NCI-H2081 (cell line): ENCODE results near the gene RMRP.
A peak's percentile ranks its signal among the peaks of the same experiment; 100 is the strongest.
"Not testable (repeated sequence)": the region's sequence is repeated elsewhere in the genome, so short reads cannot be mapped to it uniquely, and the experiment has no call there.

Experiments
- DNase-seq, 2 experiments: peaks; one replicate each; lab custom pipeline; 2025; lab: John Stamatoyannopoulos, UW

RMRP gene

GRCh38 chr9:35641478-35641877 lies 16.3 kb downstream of the RMRP start:
- DNase-seq = not testable (repeated sequence)

- DNase-seq = not testable (repeated sequence)
Observed at GRCh38 chr9:35640431-35640830, 17.4 kb downstream of the RMRP start.

- DNase-seq = no peak
Observed at GRCh38 chr9:35639631-35640030, 18.2 kb downstream of the RMRP start.

DNA sequence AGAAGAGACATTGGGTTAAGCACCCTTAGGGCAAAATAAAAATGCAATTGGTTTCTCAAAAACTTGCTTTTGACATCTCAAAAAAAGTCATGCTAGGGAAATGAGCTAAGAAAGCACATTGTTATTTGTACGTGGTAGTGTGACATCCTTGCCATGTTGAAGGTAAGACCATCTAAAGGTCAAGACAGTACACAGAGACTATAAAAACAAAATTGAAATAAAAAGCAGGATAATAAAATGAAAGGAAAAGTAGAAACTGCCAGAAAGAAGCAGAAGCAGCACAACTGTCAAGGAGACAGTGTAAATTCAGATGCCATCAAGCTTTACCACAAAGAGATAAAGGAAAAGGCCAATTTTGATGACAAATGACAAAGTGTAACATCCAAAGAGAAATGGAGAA lies 18.6 kb downstream of the RMRP start:
- not testable (repeated sequence) for DNase-seq

GRCh38 chr9:35638751-35639150 lies 19.1 kb downstream of the RMRP start:
- not testable (repeated sequence) for DNase-seq

DNA sequence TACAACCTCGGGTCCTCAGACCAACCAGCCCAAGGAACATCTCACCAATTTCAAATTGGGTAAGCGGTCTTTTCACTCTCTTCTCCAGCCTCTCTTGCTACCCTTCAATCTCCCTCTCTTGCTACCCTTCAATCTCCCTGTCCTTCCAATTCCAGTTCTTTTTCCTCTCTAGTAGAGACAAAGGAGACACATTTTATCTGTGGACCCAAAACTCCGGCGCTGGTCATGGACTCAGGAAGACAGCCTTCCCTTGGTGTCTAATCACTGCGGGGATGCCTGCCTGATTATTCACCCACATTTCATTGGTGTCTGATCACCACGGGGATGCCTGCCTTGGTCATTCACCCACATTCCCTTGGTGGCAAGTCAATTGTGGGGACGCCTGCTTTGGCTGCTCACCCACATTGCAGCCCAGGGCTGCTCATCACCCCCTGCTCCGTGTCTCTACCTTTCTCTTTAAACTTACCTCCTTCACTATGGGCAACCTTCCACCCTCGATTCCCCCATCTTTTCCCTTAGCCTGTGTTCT lies 20.3 kb downstream of the RMRP start:
- DNase-seq = not testable (repeated sequence)

- not testable (repeated sequence) for DNase-seq
Observed at GRCh38 chr9:35636877-35637246, 21.0 kb downstream of the RMRP start.

- no peak for DNase-seq
Observed at GRCh38 chr9:35636135-35636876, 21.5 kb downstream of the RMRP start.

DNA sequence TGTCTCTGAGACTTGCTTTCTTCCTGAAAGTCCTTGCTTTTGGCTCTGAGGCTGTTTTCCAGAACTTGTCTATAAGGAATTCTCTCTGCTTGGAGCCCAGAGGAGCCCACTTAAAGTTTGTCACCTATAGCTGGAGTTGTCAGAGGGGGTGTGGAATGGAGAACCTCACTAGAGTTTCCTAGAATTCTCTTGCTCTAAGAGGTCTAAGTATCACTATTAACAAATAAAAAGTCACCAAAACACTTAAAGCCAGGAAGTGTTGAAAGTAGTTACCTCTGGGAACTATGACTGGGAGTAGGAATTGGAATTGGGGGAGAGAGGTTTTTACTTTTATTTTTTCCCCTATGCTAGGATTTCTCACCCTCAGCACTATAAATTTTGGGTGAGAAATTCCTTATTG lies 22.1 kb downstream of the RMRP start:
- DNase-seq = no peak

- DNase-seq = no peak
Observed at GRCh38 chr9:35629597-35629996, 28.2 kb downstream of the RMRP start.

GRCh38 chr9:35628389-35628991 lies 29.3 kb downstream of the RMRP start:
- no peak for DNase-seq

DNA sequence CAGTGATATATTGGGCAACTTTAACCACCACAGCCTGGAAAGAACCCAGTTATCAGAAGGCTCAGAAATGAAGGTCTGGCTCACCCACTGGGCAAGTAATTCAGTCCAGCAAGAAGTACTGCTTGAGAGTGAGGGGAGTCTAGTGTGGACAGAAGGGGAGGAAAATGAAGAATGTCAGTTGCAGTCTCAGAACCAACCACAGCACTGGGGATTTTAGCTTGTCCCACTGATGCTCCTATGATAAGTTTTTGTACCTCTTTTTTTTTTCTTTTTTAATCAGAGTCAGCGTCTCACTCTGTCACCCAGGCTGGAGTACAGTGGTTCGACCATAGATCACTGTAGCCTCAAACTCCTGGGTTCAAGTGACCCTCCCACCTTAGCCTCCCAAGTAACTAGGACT lies 30.2 kb downstream of the RMRP start:
- no peak for DNase-seq

- no peak for DNase-seq
Observed at GRCh38 chr9:35619800-35620158, 38.0 kb downstream of the RMRP start.

DNA sequence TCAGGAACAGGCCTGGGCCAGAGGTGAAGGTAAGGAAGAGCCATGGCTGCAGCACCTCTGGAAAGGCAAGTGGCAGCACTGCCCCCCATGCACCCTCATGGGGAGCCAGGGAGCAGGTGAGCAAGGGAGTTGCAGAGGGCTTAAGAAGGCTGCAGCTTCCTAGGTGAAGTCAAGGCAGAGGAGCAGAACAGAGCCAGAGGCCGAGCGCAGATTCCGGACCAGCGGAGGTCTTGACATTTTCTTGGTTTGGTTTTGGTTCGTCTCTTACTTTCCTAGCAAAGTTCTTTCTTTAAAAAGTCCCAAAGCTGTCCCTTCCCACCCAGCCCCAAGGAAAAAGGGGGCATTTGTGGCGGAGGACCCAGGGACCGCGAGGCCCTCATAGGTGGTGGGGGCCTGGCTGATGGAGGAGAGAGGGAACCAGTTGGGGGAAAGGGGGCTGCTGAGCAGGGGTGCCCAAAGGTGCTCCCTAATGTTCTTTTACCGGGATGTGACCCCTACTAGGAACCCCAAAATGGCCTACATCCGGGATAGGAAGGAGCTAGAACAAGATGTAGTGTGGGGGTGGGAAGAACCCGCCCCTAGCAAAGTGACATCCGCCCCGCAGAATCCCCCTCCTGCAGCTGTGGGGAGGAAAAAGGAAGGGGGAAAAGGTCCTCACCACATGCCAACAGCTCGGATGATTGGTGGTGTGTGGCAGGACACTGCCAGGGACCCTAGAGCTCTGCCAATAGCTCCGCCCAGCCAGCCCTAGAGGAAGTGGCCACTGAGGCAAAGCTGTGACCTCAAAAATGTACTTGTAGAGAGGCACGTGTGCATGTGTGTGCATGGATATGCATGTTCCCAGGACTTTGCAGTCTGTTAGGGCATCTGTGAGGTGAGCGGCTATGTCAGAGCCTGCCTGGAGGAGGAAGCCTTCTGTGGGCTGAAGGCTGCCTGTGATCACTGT lies 38.7 kb downstream of the RMRP start:
- no peak for DNase-seq

- no peak for DNase-seq
Observed at GRCh38 chr9:35618325-35618727, 39.5 kb downstream of the RMRP start, which contains the start of gene CD72. CD72 (minus strand) TSS chr9:35618413; CDS start chr9:35618303, 110 bp downstream.

DNA sequence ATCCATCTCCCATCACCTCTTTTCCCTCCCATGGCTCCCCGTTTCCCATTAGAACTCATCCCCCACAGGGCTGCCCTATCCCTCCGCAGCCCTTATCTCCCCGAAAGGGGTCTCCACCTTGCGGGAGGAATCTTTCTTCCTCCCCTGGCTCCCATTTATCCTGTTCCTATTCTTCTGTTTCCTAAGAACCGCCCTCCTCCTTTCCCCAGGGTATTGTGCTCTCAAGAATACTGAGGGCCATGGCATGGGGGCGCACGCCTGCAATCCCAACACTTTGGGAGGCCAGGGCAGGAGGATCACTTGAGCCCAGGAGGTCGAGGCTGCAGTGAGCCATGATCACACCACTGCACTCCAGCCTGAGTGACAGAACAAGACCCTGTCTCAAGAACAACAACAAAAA lies 40.3 kb downstream of the RMRP start:
- DNase-seq = no peak

GRCh38 chr9:35616681-35617459 lies 40.9 kb downstream of the RMRP start:
- DNase-seq = no peak

DNA sequence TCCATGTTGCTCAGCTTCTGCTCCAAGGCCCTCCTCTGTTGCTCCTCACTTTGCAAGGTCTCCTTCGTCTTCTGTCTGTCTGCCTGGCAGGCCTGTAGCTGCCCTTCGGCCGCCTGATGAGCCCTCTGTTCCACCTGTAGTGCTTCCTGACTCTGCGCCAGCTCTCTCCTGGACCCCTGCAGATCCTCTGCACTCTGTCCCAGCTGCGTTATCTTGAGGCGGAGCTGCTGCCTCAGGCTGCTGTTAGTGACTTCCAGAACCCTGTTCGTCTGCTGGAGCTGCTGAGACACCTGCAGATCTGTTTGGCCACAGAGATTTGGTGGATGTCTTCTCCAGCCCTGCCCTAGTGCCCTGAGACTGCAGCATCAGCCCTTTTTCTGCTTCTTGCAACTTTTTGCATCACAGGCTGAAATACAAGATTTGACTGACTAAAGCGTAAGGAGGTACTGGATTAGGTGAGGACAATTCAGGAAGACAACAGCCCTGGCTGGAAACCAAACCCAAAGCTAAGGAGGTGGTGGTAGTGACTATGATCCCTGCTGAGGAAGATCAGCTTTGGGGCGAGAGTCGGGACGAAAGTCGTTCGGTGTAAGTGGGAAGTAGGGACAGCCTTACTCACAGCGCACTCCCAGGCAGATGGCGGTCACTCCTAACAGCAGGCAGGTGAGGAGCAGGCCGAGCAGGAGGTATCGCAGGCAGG lies 41.7 kb downstream of the RMRP start:
- peak in 1 of 2 experiments; percentile 34 for DNase-seq

GRCh38 chr9:35612843-35613242 lies 45.0 kb downstream of the RMRP start:
- no peak for DNase-seq

DNA sequence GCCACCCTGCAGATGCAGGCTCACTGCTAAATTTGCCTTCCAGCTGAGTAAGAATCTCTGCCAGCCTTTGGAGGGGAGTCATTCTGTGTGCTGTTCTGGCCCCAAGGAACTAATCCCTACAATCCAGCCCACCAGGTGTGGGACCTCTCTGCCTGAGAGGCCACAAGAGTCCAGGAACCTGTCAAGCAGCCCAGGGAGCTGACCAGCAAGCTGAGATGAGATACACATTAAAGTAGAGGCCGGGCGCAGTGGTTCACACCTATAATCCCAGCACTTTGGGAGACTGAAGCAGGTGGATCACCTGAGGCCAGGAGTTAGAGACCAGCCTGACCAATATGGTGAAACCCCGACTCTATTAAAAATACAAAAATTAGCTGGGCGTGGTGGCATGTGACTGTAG lies 45.8 kb downstream of the RMRP start:
- DNase-seq = not testable (repeated sequence)

DNA sequence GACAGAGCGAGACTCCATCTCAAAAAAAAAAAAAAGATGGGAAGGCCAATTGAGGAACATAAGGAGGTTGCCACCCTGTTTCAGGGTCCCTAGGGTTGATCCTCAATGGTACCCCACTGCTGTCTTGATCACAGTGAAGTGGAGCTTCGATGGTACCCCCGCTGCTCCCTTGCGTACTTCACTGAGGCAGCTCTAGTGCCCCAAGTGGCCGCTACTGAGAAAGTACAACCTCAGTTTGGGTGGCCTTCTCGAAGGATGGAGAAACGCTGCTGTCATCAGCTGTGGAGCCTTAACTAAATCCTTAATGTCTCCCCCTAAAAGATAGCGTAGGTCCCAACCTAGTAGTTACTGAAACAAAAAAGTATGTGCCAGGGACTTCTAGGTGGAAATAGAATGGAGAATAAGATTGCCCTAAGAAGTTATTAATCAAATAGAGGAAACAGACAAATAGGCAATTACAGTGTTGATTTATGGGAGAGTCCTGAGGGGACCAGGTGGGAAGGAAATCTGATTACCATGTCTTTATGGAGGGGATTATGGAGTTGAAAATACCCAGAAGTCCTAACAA lies 46.5 kb downstream of the RMRP start:
- peak; percentile 11 to 28 for DNase-seq
